ENCODE results near the gene FMNL1.

GRCh38 chr17:45184144-45184543 is 37.5 kb upstream of the FMNL1 start:
- TF ChIP-seq CTCF (IDR thresholded peaks at IDR 0.05; ENCODE audit: low read depth, low read length, missing input control): no peak
- TF ChIP-seq FOXA2 (IDR thresholded peaks at IDR 0.05): no peak
- TF ChIP-seq SP1 (IDR thresholded peaks at IDR 0.05): no peak
- TF ChIP-seq, protein P1, sequence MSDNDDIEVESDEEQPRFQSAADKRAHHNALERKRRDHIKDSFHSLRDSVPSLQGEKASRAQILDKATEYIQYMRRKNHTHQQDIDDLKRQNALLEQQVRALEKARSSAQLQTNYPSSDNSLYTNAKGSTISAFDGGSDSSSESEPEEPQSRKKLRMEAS (IDR thresholded peaks at IDR 0.05): no peak
- TF ChIP-seq HNF4G (IDR thresholded peaks at IDR 0.05): no peak
- no peak for TF ChIP-seq YY1 (IDR thresholded peaks at IDR 0.05)

All from liver (tissue), 3 donors.